Measurements from ENCODE around the gene KNL1. TPM values are rescaled to one million over a fixed set of nuclear protein-coding genes. Genes with fewer than 3 reads are reported as not detected.
"Not testable (repeated sequence)": the region's sequence is repeated elsewhere in the genome, so short reads cannot be mapped to it uniquely, and the experiment has no call there.

Gene KNL1, protein sequence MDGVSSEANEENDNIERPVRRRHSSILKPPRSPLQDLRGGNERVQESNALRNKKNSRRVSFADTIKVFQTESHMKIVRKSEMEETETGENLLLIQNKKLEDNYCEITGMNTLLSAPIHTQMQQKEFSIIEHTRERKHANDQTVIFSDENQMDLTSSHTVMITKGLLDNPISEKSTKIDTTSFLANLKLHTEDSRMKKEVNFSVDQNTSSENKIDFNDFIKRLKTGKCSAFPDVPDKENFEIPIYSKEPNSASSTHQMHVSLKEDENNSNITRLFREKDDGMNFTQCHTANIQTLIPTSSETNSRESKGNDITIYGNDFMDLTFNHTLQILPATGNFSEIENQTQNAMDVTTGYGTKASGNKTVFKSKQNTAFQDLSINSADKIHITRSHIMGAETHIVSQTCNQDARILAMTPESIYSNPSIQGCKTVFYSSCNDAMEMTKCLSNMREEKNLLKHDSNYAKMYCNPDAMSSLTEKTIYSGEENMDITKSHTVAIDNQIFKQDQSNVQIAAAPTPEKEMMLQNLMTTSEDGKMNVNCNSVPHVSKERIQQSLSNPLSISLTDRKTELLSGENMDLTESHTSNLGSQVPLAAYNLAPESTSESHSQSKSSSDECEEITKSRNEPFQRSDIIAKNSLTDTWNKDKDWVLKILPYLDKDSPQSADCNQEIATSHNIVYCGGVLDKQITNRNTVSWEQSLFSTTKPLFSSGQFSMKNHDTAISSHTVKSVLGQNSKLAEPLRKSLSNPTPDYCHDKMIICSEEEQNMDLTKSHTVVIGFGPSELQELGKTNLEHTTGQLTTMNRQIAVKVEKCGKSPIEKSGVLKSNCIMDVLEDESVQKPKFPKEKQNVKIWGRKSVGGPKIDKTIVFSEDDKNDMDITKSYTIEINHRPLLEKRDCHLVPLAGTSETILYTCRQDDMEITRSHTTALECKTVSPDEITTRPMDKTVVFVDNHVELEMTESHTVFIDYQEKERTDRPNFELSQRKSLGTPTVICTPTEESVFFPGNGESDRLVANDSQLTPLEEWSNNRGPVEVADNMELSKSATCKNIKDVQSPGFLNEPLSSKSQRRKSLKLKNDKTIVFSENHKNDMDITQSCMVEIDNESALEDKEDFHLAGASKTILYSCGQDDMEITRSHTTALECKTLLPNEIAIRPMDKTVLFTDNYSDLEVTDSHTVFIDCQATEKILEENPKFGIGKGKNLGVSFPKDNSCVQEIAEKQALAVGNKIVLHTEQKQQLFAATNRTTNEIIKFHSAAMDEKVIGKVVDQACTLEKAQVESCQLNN (N-terminal part only)
- total RNA-seq = 1.3 TPM

DNA sequence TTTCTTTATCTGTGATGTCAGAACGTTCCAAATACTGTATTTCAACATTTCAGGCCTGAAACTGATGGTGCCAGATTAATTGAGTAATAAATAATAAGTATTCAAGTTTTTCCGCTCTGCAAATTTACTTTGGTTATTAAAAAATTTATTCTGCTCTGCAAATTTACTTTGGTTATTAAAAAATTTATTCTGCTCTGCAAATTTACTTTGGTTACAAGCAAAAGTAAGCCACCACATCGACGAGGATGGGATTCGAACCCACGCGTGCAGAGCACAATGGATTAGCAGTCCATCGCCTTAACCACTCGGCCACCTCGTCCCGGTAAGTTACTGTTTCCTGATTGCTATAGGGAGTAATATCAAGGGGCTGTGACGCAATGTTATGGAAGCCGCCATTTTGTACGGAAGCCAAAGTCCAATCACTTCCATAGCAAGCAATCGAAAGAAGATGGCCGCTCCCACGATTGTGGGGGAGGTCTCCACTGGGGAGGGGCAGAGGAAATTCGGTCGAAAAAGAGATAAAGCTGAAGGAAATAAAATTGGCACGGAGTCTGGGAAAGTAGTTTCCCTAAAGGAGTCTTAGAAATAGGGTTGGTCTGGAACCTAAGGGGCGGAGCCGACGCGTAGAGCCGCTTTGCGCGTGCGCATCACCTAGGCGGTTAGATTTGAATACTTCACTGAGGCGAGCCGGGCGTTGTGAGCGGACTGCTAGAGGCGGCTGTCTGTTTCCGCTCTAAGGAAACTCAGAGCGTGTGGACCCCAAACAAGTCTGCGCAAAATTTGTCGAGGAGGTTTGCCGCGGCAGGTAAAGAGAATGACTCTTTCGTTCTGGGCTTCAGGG, at the start of gene KNL1:
Gene KNL1, plus strand, starts transcription at position 662 of the 841 bp plus-strand sequence. CDS start 8,683 bp downstream, outside the sequence.
- DNase-seq (ENCODE audit: low read depth in 2 of 3, low spot score in 2 of 3) = peak; percentile 79 to 98 (median 91)

DNA sequence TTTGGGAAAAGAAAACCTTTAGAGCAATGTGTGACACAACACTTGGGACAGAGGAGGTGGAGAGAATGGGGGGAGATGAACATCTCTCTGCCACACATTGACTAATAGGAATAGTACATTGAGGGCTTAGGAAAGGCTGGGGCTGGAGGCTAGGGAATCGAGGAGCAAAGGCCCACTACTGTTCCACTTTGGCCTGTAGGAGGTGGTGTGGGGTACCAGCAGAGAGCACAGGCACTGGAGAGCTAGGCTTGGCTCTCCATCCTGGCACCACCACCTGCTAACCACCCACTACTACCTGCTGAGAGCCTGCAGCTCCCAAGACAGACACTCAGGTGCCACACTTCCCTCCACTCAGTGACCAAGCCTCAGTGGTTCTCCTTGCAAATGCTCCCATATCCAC, 48.6 kb upstream of the KNL1 start:
- DNase-seq (ENCODE audit: low read depth in 2 of 3, low spot score in 2 of 3) = no peak

DNA sequence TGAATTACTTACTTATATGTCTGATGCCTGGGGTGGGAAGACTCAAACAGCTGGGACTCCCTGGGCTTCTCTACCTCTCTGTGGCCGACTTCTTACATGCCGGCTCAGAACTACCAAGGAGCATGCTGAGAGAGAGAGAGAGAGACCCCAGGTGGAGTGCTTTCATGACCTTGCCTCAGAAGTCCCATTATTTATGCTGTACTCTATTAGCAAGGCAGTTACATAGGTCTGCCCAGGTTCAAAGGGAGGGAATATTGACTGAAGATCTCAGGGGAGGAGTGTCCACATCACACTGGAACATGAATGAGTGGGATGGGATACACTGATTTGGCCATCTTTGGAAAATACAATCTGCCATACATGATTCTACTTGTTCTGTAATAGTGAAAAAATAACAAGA, 45.4 kb upstream of the KNL1 start:
- DNase-seq (ENCODE audit: low read depth in 2 of 3, low spot score in 2 of 3) = no peak

DNA sequence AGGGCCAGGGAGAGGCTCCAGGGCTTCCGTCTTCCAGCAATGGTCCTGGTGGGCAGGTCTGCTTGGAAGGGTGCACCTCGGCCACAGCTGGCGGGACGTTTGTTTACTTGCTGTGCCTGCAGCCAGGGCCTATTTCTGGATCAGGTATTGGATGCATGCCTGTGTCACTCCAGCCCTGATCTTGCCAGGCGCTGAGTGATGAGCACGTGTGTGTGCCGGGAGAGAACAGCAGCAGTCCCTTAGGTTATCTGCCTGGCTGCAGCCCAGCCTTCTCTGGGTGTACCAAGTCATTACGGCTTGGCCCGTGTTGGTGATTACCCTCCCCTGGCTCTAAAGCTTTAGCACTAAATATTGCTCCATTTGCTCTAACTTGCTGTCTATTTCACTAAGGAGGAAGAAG, 44.2 kb upstream of the KNL1 start:
- DNase-seq (ENCODE audit: low read depth in 2 of 3, low spot score in 2 of 3) = no peak

DNA sequence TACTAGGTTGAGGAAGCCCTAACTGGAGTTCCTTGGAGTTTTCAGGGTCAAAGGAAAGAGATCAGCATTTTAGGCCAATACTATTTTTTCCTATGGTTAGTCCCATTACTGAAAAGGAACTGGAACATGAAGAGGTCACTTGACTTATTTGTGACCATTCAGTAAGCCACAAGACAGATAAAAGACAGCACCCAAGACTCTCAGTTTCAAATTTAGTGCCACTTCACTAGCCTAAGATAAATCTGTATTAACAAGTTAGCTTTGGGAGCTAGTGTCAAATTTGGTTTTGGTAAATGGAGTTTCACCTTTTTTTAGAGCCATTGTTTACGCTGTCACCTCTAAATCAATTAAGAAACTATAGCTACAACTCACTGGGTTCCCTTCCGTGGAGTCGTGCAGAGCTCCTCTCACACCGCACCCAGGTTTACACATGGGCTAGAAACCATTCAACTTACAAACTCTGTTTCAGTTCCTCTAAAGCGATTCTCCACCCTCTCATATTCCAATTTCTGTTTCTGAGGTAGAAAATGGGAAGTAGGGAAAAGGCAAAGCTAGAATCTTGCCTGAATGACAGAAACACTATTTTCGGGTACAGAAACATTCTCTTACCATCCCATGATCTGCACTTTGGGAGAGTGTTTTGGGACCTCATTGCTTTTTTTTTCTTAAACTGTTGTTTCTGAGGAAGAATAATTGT, 43.6 kb upstream of the KNL1 start:
- no peak for DNase-seq (ENCODE audit: low read depth in 2 of 3, low spot score in 2 of 3)

DNA sequence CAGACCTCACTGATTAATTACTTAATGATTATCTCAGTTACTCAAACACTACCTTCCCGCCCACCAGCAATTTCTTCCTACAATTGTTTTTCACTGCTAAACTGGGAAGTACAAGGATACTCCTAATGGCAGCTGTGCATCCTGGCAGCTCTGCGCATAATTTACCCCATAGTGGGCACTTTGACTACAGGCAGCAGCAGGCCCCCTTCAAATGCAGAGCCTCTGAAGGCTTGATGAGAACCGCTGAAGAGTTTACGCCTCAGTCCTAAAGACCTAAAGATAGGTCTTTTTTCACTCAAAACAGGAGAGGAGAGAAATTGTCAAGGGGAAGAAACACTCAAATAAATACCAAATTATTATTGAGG, 39.9 kb upstream of the KNL1 start:
- no peak for DNase-seq (ENCODE audit: low read depth in 2 of 3, low spot score in 2 of 3)

DNA sequence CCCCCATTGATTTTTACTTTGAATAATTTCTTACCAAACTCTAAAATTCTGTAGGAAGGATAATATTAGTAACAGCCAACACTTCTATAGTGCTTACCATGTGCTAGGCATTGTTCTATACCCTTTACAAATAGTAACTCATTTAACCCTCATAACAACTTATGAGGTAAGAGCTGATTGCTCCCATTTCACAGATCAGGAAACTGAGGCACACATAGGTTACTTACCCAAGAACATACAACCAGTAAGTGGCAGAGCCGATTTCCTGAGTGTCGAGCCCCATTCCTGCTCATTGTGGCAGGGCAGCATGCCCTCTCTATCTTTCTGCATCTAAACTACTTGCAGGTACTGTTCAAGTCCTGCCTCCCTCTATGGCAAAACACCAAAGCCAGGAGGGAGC, 38.2 kb upstream of the KNL1 start:
- DNase-seq (ENCODE audit: low read depth in 2 of 3, low spot score in 2 of 3) = no peak

DNA sequence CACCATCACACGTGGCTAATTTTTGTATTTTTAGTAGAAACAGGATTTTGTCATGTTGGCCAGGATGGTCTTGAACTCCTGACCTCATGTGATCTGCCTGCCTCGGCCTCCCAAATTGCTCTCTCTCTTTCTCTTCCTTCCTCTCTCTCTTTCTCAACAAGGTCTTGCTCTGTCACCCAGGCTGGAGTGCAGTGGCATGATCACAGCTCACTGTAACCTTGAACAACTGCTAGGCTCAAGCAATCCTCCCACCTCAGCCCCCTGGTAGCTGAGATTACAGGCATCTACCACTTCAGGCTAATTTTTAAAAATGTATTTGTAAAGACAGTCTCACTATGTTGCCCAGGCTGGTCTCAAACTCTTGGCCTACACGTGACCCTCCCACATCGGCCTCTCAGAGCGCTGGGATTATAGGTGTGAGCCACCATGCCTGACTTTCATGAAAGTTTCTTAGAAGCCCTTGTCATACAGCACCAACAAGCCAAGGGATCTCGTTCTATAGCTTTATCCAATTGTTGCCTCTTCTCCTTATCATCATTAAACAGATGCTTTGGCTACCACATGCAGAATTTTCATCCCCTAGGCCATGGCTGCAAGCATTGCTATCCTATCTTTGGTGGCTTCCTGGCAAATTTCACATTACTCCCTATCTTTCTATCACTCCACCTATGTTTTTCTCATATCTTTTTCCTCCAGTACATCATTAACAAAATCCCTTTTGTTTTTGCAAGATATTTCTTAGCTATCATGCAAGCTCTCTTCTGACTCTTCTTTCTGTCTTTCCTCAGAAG, 34.9 kb upstream of the KNL1 start:
- DNase-seq (ENCODE audit: low read depth in 2 of 3, low spot score in 2 of 3) = peak in 2 of 3 donors; percentile 36 to 43

DNA sequence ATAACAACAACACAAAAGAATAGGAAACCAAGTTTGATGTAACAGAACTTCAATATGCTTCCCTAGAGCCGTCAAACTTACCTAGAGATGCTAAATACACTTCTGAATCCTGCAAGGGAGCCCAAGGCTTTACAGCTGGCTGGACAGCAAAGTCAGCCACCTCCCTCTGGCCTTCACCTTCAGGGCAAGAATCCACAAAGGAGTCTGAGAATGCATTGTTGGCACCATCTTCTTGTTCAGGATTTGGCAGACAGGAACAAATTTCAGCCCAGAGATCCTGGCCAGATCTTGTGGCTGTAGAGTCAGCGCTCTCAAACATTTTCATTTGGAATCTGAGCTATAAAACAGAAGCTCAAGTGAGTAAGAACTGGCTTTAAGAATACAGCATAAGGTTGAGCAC, 31.4 kb upstream of the KNL1 start:
- DNase-seq (ENCODE audit: low read depth in 2 of 3, low spot score in 2 of 3) = no peak

DNA sequence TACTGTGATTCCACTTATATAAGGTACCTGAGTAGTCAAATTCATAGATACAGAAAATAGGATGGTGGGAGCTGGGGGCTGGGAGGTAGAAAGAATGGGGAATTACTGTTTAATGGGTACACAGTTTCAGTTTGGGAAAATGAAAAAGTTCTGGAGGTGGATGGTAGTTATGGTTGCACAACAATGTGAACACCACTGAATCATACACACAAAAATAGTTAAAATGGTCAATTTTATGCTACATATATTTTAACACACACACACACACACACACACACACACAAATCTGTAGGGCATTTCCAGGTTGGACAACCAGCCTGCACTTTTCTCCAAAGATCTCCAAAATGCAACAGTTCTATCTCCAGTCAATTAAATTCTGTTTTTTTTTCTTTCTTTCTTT, 30.6 kb upstream of the KNL1 start:
- no peak for DNase-seq (ENCODE audit: low read depth in 2 of 3, low spot score in 2 of 3)

DNA sequence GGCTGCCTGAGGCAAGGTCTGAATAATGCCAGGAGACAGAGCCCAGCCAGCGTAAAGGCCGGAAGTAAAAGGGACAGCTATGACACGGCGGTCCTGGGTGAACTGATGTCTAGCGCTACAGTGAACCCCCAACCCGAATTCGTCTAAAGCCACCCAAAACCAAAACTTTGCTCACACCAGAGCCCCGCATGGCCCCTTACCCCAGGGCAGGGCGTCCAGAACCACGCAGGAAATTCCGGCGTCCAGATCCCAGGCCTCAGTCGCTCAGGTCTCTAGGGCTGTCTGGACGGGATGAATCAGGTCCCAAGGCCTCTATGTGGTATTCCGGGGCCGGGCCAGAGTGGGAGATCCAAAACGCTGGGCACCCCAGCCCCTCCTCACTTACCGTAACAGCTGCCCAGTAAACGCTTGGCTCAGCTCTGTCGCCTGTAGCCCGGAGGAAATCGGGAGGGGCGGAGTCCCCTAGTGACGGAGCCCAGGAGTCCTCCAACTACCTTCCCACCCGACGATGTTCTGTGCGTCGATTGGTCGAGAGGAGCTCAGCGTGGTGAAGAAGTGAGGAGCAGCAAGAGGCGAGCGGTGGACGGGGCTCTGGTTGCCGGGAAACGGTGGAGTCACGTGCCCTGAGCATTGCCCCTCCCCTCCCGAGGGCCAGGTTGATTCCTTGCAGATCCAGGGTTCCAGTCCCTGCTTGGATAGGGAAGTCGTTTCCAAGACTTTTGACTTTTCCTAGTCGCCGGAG, 29.3 kb upstream of the KNL1 start, which contains the start of gene CCDC32:
Gene CCDC32, minus strand, starts transcription at position 452 of the 742 bp plus-strand sequence. CDS start 2,027 bp downstream, outside the sequence.
- DNase-seq (ENCODE audit: low read depth in 2 of 3, low spot score in 2 of 3) = peak; percentile 82 to 99 (median 97)

DNA sequence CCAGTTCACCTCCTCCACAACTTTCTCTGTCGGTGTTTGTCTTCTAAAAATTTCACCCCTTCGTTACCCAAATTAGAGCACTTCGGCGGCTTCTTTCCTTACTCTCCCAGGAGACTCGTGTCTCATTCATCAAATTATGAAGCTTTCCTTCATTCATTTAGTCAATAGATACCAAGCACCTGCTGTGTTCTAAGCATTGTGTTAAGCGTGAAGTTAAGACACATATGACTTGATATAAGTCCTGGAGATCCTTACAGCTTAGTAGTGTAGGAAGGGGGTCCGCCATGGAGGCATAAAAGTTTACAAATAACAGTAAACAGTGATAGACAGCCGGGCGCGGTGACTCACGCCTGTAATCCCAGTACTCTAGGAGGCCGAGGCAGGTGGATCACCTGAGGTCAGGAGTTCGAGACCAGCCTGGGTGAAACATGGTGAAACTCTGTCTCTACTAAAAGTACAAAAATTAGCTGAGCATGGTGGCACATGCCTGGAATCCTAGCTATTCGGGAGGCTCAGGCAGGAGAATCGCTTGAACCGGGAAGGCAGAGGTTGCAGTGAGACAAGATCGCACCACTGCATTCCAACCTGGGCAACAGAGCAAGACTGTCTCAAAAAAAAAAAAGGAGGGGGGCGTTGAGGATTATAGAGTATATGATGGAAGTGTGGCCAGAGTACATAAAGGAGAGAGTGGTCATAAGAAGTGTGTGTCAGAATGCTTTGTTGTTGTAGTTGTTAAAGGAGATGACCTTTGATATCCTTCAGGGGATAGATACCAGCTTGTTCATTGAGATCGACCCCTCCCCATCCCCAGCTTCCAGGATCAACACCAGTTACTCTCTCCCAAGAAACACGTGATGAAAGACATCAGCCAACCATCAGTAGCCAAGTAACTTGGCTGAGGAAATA, 28.5 kb upstream of the KNL1 start:
- DNase-seq (ENCODE audit: low read depth in 2 of 3, low spot score in 2 of 3) = no peak

DNA sequence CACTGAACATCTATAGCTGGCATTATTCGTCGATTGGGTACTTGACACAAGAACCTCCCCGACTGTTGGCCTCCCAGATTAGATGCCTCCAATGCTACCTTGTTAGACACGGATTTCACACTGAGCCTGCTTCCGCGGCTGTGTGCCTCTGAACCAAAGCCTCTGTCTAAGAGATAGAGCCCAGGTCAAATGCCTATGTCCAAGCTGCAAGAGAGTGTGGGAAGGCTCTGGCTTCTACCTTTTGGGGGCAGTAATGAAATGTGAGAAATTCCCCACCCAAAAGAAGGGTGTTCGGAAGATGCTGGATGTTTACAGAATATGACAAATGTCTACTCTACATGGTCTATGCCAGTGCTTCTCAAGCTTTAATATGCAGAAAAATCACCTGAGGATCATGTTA, 26.9 kb upstream of the KNL1 start:
- DNase-seq (ENCODE audit: low read depth in 2 of 3, low spot score in 2 of 3) = peak in 2 of 3 donors; percentile 29 to 44

DNA sequence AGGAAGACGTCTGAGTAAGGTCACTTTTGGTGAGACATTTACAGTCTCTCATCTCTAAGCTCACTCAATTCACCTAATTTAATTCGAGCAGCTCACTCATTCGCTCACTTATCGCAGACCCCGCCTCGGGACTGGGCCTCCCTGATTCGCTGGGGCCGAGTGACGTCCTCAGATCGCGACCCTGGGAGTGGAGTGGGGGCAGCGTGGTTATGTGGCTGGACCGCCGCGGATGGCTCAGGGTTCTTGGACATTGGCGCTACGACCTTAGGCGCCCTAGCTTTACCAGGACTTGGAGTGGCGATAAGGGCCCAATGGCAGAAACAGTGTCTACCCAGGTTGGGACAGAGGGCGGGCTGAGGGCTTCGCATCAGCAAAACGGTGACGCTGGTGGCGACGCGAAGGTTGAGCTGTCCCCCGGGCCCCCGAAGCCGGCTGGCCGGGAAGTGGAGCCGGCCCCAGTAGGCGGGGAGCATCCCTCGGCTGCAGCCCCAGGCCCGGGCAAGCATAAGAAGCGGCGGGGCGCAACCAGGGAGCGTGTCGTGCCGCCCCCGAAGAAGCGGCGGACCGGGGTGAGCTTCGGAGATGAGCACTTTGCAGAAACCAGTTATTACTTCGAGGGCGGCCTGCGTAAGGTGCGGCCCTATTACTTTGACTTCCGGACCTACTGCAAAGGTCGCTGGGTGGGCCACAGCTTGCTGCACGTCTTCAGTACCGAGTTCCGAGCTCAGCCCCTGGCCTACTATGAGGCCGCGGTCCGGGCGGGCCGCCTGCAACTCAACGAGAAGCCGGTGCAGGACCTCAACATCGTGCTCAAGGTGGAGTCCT, 24.7 kb upstream of the KNL1 start, which contains the start of gene RPUSD2:
Gene RPUSD2, plus strand, starts transcription at position 171 of the 825 bp plus-strand sequence. Its CDS starts 39 bp downstream, at position 210.
- peak; percentile 79 to 95 (median 91) for DNase-seq (ENCODE audit: low read depth in 2 of 3, low spot score in 2 of 3)

DNA sequence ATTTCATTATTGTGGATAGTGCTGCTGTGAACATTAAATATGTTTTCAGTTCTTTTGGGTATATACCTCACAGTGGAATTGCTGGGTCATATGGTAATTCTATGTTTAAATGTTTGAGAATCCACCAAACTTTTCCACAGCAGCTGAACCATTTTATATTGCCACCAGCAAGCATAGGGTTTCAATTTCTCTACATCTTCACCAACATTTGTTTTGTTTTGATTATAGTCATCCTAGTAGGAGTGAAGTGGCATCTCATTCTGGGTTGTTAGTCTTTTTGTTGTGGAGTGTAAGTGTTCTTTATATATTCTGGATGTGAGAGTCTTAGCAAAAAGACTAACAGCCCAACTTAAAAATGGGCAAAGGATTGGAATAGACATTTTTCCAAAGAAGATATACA, 18.9 kb upstream of the KNL1 start:
- DNase-seq (ENCODE audit: low read depth in 2 of 3, low spot score in 2 of 3) = no peak

DNA sequence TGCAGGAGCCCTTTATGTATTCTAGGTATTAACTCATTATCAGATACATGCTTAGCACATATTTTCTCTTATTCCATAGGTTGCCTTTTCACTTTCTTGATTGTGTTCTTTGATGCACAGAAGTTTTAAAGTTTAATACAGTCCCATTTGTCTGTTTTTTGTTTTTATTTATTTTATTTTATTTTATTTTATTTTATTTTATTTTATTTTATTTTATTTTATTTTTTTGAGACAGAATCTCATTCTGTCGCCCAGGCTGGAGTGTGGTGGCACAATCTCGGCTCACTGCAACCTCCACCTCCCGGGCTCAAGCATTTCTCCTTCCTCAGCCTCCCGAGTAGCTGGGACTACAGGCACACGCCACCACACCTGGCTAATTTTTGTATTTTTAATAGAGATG, 17.1 kb upstream of the KNL1 start:
- not testable (repeated sequence) for DNase-seq (ENCODE audit: low read depth in 2 of 3, low spot score in 2 of 3)
